GM21360 (cell line): ENCODE measurements around the gene PSAT1.
"Not testable (repeated sequence)": the region's sequence is repeated elsewhere in the genome, so short reads cannot be mapped to it uniquely, and the experiment has no call there.

Experiments
- ATAC-seq: cut with Tn5 transposase; IDR thresholded peaks from one replicate; pipeline ENCODE4 v1.9.1; 2021; ENCODE audit warnings: mild to moderate bottlenecking, moderate library complexity; ENCODE audit not compliant: unreplicated experiment

The PSAT1 gene

GRCh38 chr9:78296893-78297671 lies at the start of gene PSAT1:
Gene PSAT1 (plus strand): TSS chr9:78297125. CDS start chr9:78297211, 86 bp downstream.
- ATAC-seq = peak; percentile 98

- no peak for ATAC-seq
Measured at GRCh38 chr9:78248635-78249034, 48.3 kb upstream of the PSAT1 start.

- no peak for ATAC-seq
Measured at GRCh38 chr9:78249542-78249941, 47.4 kb upstream of the PSAT1 start.

GRCh38 chr9:78252616-78253015 lies 44.3 kb upstream of the PSAT1 start:
- ATAC-seq = no peak

- ATAC-seq = no peak
Measured at GRCh38 chr9:78253285-78253684, 43.6 kb upstream of the PSAT1 start.

GRCh38 chr9:78261403-78262001 lies 35.4 kb upstream of the PSAT1 start:
- peak; percentile 54 for ATAC-seq

GRCh38 chr9:78262655-78263054 lies 34.3 kb upstream of the PSAT1 start:
- ATAC-seq = no peak

GRCh38 chr9:78267889-78268288 lies 29.0 kb upstream of the PSAT1 start:
- ATAC-seq = no peak

GRCh38 chr9:78269784-78270183 lies 27.1 kb upstream of the PSAT1 start:
- ATAC-seq = no peak

- no peak for ATAC-seq
Measured at GRCh38 chr9:78272307-78272706, 24.6 kb upstream of the PSAT1 start.

GRCh38 chr9:78273761-78274160 lies 23.2 kb upstream of the PSAT1 start:
- ATAC-seq = no peak

- no peak for ATAC-seq
Measured at GRCh38 chr9:78278177-78278777, 18.6 kb upstream of the PSAT1 start.

- no peak for ATAC-seq
Measured at GRCh38 chr9:78278801-78279200, 18.1 kb upstream of the PSAT1 start.

GRCh38 chr9:78280982-78281668 lies 15.8 kb upstream of the PSAT1 start:
- no peak for ATAC-seq

- ATAC-seq = not testable (repeated sequence)
Measured at GRCh38 chr9:78284181-78284580, 12.7 kb upstream of the PSAT1 start.

GRCh38 chr9:78286125-78286524 lies 10.8 kb upstream of the PSAT1 start:
- ATAC-seq = no peak

GRCh38 chr9:78286946-78287388 lies 10.0 kb upstream of the PSAT1 start:
- no peak for ATAC-seq

GRCh38 chr9:78288214-78288892 lies 8.6 kb upstream of the PSAT1 start:
- no peak for ATAC-seq

- ATAC-seq = no peak
Measured at GRCh38 chr9:78289474-78289873, 7.5 kb upstream of the PSAT1 start.

- ATAC-seq = no peak
Measured at GRCh38 chr9:78291240-78291925, 5.5 kb upstream of the PSAT1 start.
